Calu3 (cell line): ENCODE results near the gene GRXCR2. TPM values are rescaled to one million over a fixed set of nuclear protein-coding genes. Genes with fewer than 3 reads are reported as not detected.
"Not testable (repeated sequence)": the region's sequence is repeated elsewhere in the genome, so short reads cannot be mapped to it uniquely, and the experiment has no call there.

Source experiments
- BruUV-seq: library from RNA; stranded (reverse); fragments of 400-500 nt; replicated peaks from 2 replicates; lab custom pipeline; 2021; lab: Mats Ljungman, UMichigan
- CTCF ChIA-PET: fragments of 300-600 bp; sonication (Branson Sonifier 250); formaldehyde crosslinking; loops from one replicate; lab custom pipeline; 2022; ENCODE audit warnings: antibody characterized with exemption; lab: Charles Lee
- DNase-seq: peaks from one replicate; pipeline ENCODE4 v3.0.0; 2022
- H3K27ac Mint-ChIP-seq: one replicate; pipeline ENCODE4 v1.8.0; 2022; ENCODE audit warnings: mixed read lengths; ENCODE audit not compliant: unreplicated experiment
- H3K27me3 Mint-ChIP-seq: one replicate; pipeline ENCODE4 v1.8.0; 2022; ENCODE audit warnings: mixed read lengths; ENCODE audit not compliant: unreplicated experiment
- H3K36me3 Mint-ChIP-seq: one replicate; pipeline ENCODE4 v1.8.0; 2022; ENCODE audit warnings: mild to moderate bottlenecking, moderate library complexity, mixed read lengths; ENCODE audit not compliant: insufficient read depth, unreplicated experiment
- H3K4me1 Mint-ChIP-seq: one replicate; pipeline ENCODE4 v1.8.0; 2022; ENCODE audit warnings: mild to moderate bottlenecking, low read depth, mixed read lengths; ENCODE audit not compliant: unreplicated experiment
- H3K4me3 Mint-ChIP-seq: one replicate; pipeline ENCODE4 v1.8.0; 2022; ENCODE audit warnings: mild to moderate bottlenecking, low read depth, moderate library complexity, mixed read lengths; ENCODE audit not compliant: unreplicated experiment
- H3K9me3 Mint-ChIP-seq: one replicate; pipeline ENCODE4 v1.8.0; 2022; ENCODE audit warnings: low read depth, mixed read lengths; ENCODE audit not compliant: unreplicated experiment
- CTCF ChIP-seq: fragments of 200-600 bp; IDR thresholded peaks from one replicate; pipeline ENCODE4 v1.8.0; 2022; ENCODE audit warnings: antibody characterized with exemption; ENCODE audit not compliant: unreplicated experiment
- intact Hi-C: fragments of 100-400 bp; cut with micrococcal nuclease; formaldehyde crosslinking; loops from one replicate; pipeline ENCODE4 v1.10.0; 2022; ENCODE audit not compliant: unreplicated experiment
- total RNA-seq: library from RNA; stranded (reverse); gene quantifications from 2 replicates; pipeline ENCODE4 v1.2.3, GENCODE V29; 2022

Gene GRXCR2
- total RNA-seq, 1 experiment from 2014 or later = not detected

DNA sequence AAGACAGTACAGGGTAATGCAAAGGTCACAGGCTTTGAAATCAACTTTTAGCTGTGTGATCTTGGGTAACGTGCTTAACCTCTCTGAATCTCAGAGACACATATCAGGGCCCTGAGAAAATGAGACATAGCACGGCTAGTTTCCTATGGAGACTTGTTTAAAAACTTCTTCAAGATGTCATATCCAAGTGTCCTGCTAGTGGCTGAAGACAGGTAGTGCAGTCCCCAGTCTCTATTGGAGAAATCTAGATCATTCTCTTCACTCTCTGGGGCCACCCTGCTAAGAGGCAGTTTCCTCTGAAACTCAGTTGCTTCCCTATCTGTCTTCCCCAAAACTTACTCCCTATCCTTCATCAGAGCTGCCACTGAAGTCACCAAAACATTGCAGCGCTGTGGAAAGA is 30.3 kb upstream of the GRXCR2 start:
- intact Hi-C loops = no loop called here
- Mint-ChIP-seq H3K9me3 (no peaks in the 10 kb centered on the region), H3K27ac (no peak overlapping the region), H3K4me3 (no peak overlapping the region), H3K4me1 (peaks cover 2% of the 10 kb centered on the region), H3K36me3 (no peaks in the 10 kb centered on the region), H3K27me3 (no peaks in the 10 kb centered on the region)
- peak; percentile 63 for TF ChIP-seq CTCF
- no peak for DNase-seq
- BruUV-seq = no TSS peak
- CTCF ChIA-PET = interaction anchor here (1.5 kb wide), 1 partner anchor 15 kb away, joined by 3 read pairs; no protein-coding TSS in a partner anchor

- no peak for DNase-seq
- intact Hi-C loops = no loop called here
- no peak overlapping the region for H3K27ac Mint-ChIP-seq
- no peak overlapping the region for H3K4me3 Mint-ChIP-seq
- H3K27me3 Mint-ChIP-seq = no peaks in the 10 kb centered on the region
- TF ChIP-seq CTCF = no peak
- CTCF ChIA-PET = interaction anchor here (1.5 kb wide), 1 partner anchor 14 kb away, joined by 3 read pairs; no protein-coding TSS in a partner anchor
- no peaks in the 10 kb centered on the region for H3K36me3 Mint-ChIP-seq
- H3K9me3 Mint-ChIP-seq = no peaks in the 10 kb centered on the region
- BruUV-seq = no TSS peak
- no peaks in the 10 kb centered on the region for H3K4me1 Mint-ChIP-seq
Observed at GRCh38 chr5:145902421-145902820, 29.6 kb upstream of the GRXCR2 start.

- no peak for DNase-seq
- H3K9me3 Mint-ChIP-seq = no peaks in the 10 kb centered on the region
- no peak overlapping the region for H3K27ac Mint-ChIP-seq
- no peak for TF ChIP-seq CTCF
- H3K4me1 Mint-ChIP-seq = peaks cover 7% of the 10 kb centered on the region
- BruUV-seq = no TSS peak
- no peak overlapping the region for H3K4me3 Mint-ChIP-seq
- CTCF ChIA-PET = no interaction called here
- intact Hi-C loops = no loop called here
- H3K36me3 Mint-ChIP-seq = no peaks in the 10 kb centered on the region
- no peaks in the 10 kb centered on the region for H3K27me3 Mint-ChIP-seq
Observed at GRCh38 chr5:145898171-145898570, 25.4 kb upstream of the GRXCR2 start.

GRCh38 chr5:145891378-145891777 is 18.6 kb upstream of the GRXCR2 start:
- H3K9me3 Mint-ChIP-seq, intact Hi-C loops, H3K27me3 Mint-ChIP-seq, H3K36me3 Mint-ChIP-seq, CTCF ChIA-PET, BruUV-seq, H3K4me1 Mint-ChIP-seq, H3K27ac Mint-ChIP-seq, H3K4me3 Mint-ChIP-seq, DNase-seq: not testable (repeated sequence)

- no peak overlapping the region for H3K27ac Mint-ChIP-seq
- peaks cover 7% of the 10 kb centered on the region for H3K4me1 Mint-ChIP-seq
- H3K36me3 Mint-ChIP-seq = no peaks in the 10 kb centered on the region
- CTCF ChIA-PET = no interaction called here
- no peak overlapping the region for H3K4me3 Mint-ChIP-seq
- intact Hi-C loops = loop anchor here (2.0 to 5.0 kb wide), 4 partner anchors 55 to 1687 kb away; partner anchors contain the start of gene PRELID2
- no peak for TF ChIP-seq CTCF
- no TSS peak for BruUV-seq
- no peaks in the 10 kb centered on the region for H3K27me3 Mint-ChIP-seq
- H3K9me3 Mint-ChIP-seq = peaks cover 4% of the 10 kb centered on the region
- DNase-seq = no peak
Observed at GRCh38 chr5:145889611-145890010, 16.8 kb upstream of the GRXCR2 start.
